HUES6 (cell line): Measurements from ENCODE around the gene TSPAN4.

Source experiments
- H3K27ac ChIP-seq: 2 replicates; pipeline ENCODE4 v1.7.0; 2013; ENCODE audit warnings: low read depth, mild to moderate bottlenecking, low read length, inconsistent platforms
- H3K27me3 ChIP-seq: 2 replicates; pipeline ENCODE4 v1.6.1; 2013; ENCODE audit warnings: low read length; ENCODE audit not compliant: control insufficient read depth, insufficient read depth
- H3K36me3 ChIP-seq: 2 replicates; pipeline ENCODE4 v1.6.1; 2013; ENCODE audit warnings: low read length; ENCODE audit not compliant: control insufficient read depth, insufficient read depth
- H3K4me1 ChIP-seq: 2 replicates; pipeline ENCODE4 v1.6.1; 2013; ENCODE audit warnings: low read length; ENCODE audit not compliant: control insufficient read depth, insufficient read depth
- H3K4me3 ChIP-seq: 2 replicates; pipeline ENCODE4 v1.5.1; 2013; ENCODE audit warnings: low read depth, low read length
- H3K9ac ChIP-seq: one replicate; pipeline ENCODE4 v1.6.1; 2013; ENCODE audit warnings: mild to moderate bottlenecking, low read length
- H3K9me3 ChIP-seq: 2 replicates; pipeline ENCODE4 v1.6.1; 2013; ENCODE audit warnings: low read depth, low read length; ENCODE audit not compliant: control insufficient read depth, insufficient read depth

TSPAN4 gene

DNA sequence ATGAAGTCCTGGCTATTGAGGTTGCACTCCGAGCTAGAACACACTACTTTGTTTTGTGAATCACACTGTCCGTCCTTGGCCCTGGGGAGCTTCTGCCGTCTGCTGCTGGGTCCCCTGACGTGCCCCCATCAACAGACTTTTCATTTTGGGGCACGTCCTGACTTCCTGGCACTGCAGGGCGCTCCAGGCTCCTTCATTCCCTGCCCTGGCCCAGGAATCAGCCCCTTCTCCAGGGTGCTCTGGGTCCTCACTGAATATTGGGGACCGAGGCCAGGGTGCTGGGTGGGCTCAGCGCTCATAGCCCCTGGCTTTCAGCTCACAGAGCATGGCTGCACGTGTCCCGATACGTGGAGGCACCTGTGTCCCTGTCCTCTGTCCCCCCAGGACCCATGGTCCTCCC, 22.2 kb downstream of the TSPAN4 start:
- Histone ChIP-seq H3K9ac (no peak overlapping the region), H3K27ac (no peak overlapping the region), H3K9me3 (no peaks in the 10 kb centered on the region), H3K27me3 (no peaks in the 10 kb centered on the region), H3K4me1 (peaks cover 35% of the 10 kb centered on the region), H3K36me3 (peaks cover 21% of the 10 kb centered on the region), H3K4me3 (no peak overlapping the region)

GRCh38 chr11:865462-866430, 23.1 kb downstream of the TSPAN4 start:
- H3K4me3 ChIP-seq = no peak overlapping the region
- H3K36me3 ChIP-seq = peaks cover 21% of the 10 kb centered on the region
- H3K27ac ChIP-seq = no peak overlapping the region

DNA sequence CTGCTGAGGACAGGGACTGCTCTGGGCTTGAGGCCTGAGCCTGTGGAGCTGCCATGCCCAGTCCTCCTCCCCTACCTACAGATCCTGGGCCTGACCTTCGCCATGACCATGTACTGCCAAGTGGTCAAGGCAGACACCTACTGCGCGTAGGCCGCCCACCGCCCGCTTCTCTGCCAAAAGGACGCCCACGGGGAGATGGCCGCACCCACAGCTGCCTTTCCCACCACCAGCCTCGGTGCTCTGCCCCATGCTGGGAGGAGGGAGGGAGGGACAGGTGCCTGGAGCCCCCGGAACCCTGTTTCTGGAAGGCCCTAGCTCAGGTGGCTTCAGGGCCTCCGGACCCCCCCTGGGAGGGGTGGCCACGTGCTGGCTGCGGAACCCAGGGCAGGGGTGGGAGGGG, 23.8 kb downstream of the TSPAN4 start:
- no peak overlapping the region for H3K27ac ChIP-seq
- H3K9ac ChIP-seq = no peak overlapping the region
- no peak overlapping the region for H3K4me3 ChIP-seq
- peaks cover 31% of the 10 kb centered on the region for H3K4me1 ChIP-seq
- H3K36me3 ChIP-seq = peaks cover 25% of the 10 kb centered on the region
- H3K9me3 ChIP-seq = no peaks in the 10 kb centered on the region
- no peaks in the 10 kb centered on the region for H3K27me3 ChIP-seq

More at GRCh38 chr11:865462-866430, 23.1 kb downstream of the TSPAN4 start:
- H3K4me1 ChIP-seq = peaks cover 31% of the 10 kb centered on the region
- H3K27me3 ChIP-seq = no peaks in the 10 kb centered on the region
- H3K9me3 ChIP-seq = no peaks in the 10 kb centered on the region
- H3K9ac ChIP-seq = no peak overlapping the region

- peaks cover 29% of the 10 kb centered on the region for H3K36me3 ChIP-seq
- no peaks in the 10 kb centered on the region for H3K9me3 ChIP-seq
Observed at GRCh38 chr11:867856-868358, 25.3 kb downstream of the TSPAN4 start.

GRCh38 chr11:868394-868793, 25.7 kb downstream of the TSPAN4 start:
- Histone ChIP-seq H3K27ac (no peak overlapping the region), H3K4me1 (peaks cover 13% of the 10 kb centered on the region), H3K9ac (no peak overlapping the region), H3K27me3 (no peaks in the 10 kb centered on the region), H3K9me3 (no peaks in the 10 kb centered on the region), H3K4me3 (no peak overlapping the region), H3K36me3 (peaks cover 29% of the 10 kb centered on the region)

More at GRCh38 chr11:867856-868358, 25.3 kb downstream of the TSPAN4 start:
- H3K27ac ChIP-seq = no peak overlapping the region
- no peaks in the 10 kb centered on the region for H3K27me3 ChIP-seq
- H3K4me3 ChIP-seq = no peak overlapping the region
- no peak overlapping the region for H3K9ac ChIP-seq
- peaks cover 18% of the 10 kb centered on the region for H3K4me1 ChIP-seq

DNA sequence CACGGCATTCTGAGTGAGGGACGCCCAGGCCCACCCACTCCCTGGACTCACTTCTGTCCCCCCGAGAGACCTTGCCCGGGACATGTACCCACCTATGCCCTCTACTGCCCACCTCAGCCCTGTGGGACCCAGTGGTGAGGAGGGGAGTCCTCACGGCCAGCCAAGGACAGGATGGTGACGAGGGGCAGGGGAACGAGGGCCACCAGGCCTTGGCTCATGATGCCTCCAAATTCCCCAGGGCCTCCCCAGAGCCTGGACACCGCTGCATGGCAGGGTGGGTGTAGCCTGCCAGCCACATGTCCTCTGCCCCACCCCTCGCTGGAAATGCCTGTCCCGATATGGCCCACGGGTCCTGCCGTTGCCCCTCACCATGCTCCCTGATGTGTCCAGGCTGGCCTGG, 26.1 kb downstream of the TSPAN4 start:
- no peaks in the 10 kb centered on the region for H3K9me3 ChIP-seq
- H3K4me3 ChIP-seq = no peak overlapping the region
- H3K27me3 ChIP-seq = no peaks in the 10 kb centered on the region
- H3K9ac ChIP-seq = no peak overlapping the region
- H3K27ac ChIP-seq = no peak overlapping the region
- peaks cover 32% of the 10 kb centered on the region for H3K36me3 ChIP-seq
- peaks cover 9% of the 10 kb centered on the region for H3K4me1 ChIP-seq

DNA sequence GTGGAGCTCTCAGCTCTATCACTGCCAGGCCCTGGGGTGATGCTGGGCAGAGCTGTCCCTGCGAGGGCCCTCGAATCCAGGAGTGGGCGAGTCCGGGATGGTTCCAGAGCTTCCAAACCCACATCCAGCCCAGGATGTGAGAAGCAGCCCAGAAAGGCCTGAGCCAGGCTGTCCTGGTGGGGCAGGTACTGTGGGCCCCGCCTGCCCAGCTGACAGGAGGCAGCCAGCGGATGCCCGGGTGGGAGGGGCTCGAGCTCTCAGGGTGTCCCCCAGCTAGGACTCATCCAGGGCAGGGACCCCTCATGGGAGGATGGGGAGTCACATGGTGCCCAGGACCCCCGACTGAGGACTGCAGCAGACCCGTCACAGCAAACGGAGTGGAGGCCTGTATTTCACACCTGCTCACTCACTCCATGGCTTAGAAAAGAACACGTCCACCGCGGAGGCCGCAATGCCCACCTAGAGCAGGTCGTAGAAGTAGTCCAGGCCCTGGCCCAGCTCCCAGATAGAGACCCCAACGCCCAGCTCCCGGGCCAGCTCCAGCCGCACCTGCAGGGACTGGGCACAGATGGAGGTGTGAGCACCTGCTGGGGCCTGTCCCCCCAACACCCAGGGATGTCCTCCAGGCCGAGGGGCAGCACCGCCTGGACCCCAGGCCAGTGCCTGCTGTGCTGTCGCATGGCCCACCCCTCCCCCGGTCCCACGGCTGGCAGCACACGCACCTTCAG, 26.9 kb downstream of the TSPAN4 start:
- Histone ChIP-seq H3K9ac (no peak overlapping the region), H3K4me1 (peaks cover 4% of the 10 kb centered on the region; the same call in 1 of the 2 replicates), H3K36me3 (peaks cover 37% of the 10 kb centered on the region), H3K9me3 (no peaks in the 10 kb centered on the region), H3K27me3 (no peaks in the 10 kb centered on the region), H3K27ac (no peak overlapping the region), H3K4me3 (no peak overlapping the region)

- Histone ChIP-seq H3K36me3 (peaks cover 40% of the 10 kb centered on the region), H3K4me3 (no peak overlapping the region), H3K9ac (no peak overlapping the region), H3K27me3 (no peaks in the 10 kb centered on the region), H3K27ac (no peak overlapping the region), H3K9me3 (no peaks in the 10 kb centered on the region), H3K4me1 (peaks cover 4% of the 10 kb centered on the region; the same call in 1 of the 2 replicates)
Observed at GRCh38 chr11:870127-870413, 27.4 kb downstream of the TSPAN4 start.

DNA sequence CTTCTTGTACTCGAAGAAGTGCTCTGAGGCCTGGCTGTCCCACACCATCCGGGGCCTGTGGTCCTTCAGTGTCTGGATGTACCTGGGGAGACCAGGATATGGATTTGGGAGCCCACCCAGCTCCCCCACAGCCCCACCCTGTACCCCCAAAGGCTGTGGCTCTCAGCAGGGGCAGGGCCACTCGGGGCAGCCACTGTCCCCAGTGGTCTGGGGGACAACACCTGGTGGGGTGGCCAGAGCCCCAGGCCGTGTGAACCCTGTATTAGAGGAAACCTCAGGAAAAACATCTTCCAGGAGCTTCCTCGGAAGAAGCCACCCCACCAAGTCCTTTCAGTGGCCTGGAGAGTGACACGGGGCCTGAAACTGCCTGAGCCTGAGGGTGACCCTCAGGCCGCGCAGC, 27.8 kb downstream of the TSPAN4 start:
- Histone ChIP-seq H3K36me3 (peaks cover 43% of the 10 kb centered on the region), H3K9me3 (no peaks in the 10 kb centered on the region), H3K4me3 (no peak overlapping the region), H3K9ac (no peak overlapping the region), H3K27me3 (no peaks in the 10 kb centered on the region), H3K4me1 (peaks cover 4% of the 10 kb centered on the region; the same call in 1 of the 2 replicates), H3K27ac (no peak overlapping the region)

GRCh38 chr11:871472-871871, 28.8 kb downstream of the TSPAN4 start:
- Histone ChIP-seq H3K9ac (no peak overlapping the region), H3K27ac (no peak overlapping the region), H3K4me1 (peaks cover 4% of the 10 kb centered on the region; the same call in 1 of the 2 replicates), H3K27me3 (no peaks in the 10 kb centered on the region), H3K36me3 (peaks cover 49% of the 10 kb centered on the region), H3K4me3 (no peak overlapping the region), H3K9me3 (no peaks in the 10 kb centered on the region)

DNA sequence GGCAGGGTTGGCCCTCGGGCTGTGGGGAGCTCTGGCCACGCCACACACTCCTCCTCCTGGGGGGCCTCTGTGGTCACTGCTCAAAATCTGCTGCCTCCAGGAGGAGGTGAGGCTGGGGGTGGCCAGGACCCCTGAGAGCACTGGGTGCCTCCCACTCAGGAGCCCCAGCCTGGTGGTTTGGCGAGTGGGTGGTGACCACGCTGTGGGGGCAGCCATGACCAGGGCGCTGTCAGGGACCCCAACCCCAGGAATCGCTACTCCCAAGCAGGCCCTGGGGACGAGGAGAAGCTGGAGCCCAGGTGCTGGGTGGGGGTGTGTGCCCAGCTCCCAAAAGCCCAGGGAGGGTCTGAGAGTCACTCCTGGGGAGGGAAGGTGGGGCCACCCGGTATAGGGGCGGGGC, 30.1 kb downstream of the TSPAN4 start:
- Histone ChIP-seq H3K9me3 (no peaks in the 10 kb centered on the region), H3K27me3 (no peaks in the 10 kb centered on the region), H3K36me3 (peaks cover 50% of the 10 kb centered on the region), H3K4me3 (no peak overlapping the region), H3K27ac (no peak overlapping the region), H3K9ac (no peak overlapping the region), H3K4me1 (peaks cover 4% of the 10 kb centered on the region; the same call in 1 of the 2 replicates)
